Stomach smooth muscle (tissue), 2 donors: ENCODE data around the gene DNAJB6.

Source experiments
- H3K27ac ChIP-seq: one replicate; pipeline ENCODE4 v1.7.0; 2013; ENCODE audit warnings: mild to moderate bottlenecking, low read length, inconsistent platforms
- H3K27me3 ChIP-seq, 2 donors: one replicate each; pipeline ENCODE4 v1.7.0; 2013; ENCODE audit warnings: low read length in 2 of 2; ENCODE audit not compliant: insufficient read depth in 2 of 2, control insufficient read depth in 1 of 2
- H3K36me3 ChIP-seq, 2 donors: one replicate each; pipeline ENCODE4 v1.7.0; 2013; ENCODE audit warnings: low read length in 2 of 2; ENCODE audit not compliant: control insufficient read depth in 2 of 2, insufficient read depth in 2 of 2
- H3K4me1 ChIP-seq: one replicate; pipeline ENCODE4 v1.7.0; 2013; ENCODE audit warnings: low read length; ENCODE audit not compliant: control insufficient read depth, insufficient read depth
- H3K4me3 ChIP-seq, 2 donors: one replicate each; pipeline ENCODE4 v1.7.0; 2013; ENCODE audit warnings: low read length in 2 of 2
- H3K9ac ChIP-seq, 2 donors: one replicate each; pipeline ENCODE4 v1.7.0; 2013; ENCODE audit warnings: low read length in 2 of 2, mild to moderate bottlenecking in 1 of 2
- H3K9me3 ChIP-seq, 2 donors: one replicate each; pipeline ENCODE4 v1.7.0; 2013; ENCODE audit warnings: low read length in 2 of 2; ENCODE audit not compliant: control insufficient read depth in 2 of 2
- donor health status: healthy.
- donor health status: Pancreatic carcinoma.

DNAJB6 gene

DNA sequence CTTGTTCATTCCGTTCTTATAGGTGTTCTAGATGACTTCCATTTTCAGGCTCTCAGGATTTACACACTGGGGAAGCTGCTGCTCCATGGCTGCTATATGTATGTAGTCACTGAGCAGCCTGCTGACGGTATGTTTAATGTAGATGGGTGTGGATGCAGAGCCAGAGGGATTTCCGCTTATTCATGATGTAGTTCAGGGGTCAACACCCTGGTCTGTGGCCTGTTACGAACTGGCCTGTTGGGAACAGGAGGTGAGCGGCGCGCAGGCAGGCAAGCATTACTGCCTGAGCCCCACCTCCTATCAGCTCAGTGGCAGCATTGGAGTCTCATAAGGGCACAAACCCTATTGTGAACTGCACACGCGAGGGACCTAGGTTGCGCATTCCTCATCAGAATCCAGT lies 33.9 kb downstream of the DNAJB6 start:
- Histone ChIP-seq H3K36me3 (peaks cover 31 to 54% of the 10 kb centered on the region in 2 donors), H3K27me3 (no peaks in the 10 kb centered on the region), H3K4me1 (no peaks in the 10 kb centered on the region), H3K9ac (no peak overlapping the region), H3K9me3 (no peaks in the 10 kb centered on the region), H3K27ac (no peak overlapping the region), H3K4me3 (no peak overlapping the region)

DNA sequence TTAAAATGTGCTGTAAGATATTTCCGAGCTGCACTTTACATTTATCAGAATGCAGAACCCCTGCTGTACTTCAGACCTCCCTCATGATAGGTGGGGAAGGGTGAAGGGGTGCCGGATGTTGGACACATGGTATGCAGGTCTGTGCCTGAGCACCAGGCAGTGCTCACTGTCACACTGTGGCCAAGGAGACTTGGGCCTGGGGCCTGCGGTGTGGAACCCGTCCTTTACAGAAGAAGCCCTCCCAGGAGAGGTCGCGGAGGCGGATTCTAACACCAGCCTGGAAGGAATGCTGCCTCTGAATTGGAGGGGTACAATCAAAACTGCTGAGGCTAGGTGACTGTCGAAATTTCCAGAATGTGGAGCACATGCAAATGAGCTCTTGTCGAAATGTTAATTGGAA lies 34.5 kb downstream of the DNAJB6 start:
- no peaks in the 10 kb centered on the region for H3K27me3 ChIP-seq
- no peak overlapping the region for H3K9ac ChIP-seq
- H3K4me1 ChIP-seq, result no peaks in the 10 kb centered on the region
- H3K9me3 ChIP-seq, result no peaks in the 10 kb centered on the region
- H3K27ac ChIP-seq, result no peak overlapping the region
- H3K36me3 ChIP-seq, result peaks cover 31 to 54% of the 10 kb centered on the region in 2 donors
- no peak overlapping the region for H3K4me3 ChIP-seq

DNA sequence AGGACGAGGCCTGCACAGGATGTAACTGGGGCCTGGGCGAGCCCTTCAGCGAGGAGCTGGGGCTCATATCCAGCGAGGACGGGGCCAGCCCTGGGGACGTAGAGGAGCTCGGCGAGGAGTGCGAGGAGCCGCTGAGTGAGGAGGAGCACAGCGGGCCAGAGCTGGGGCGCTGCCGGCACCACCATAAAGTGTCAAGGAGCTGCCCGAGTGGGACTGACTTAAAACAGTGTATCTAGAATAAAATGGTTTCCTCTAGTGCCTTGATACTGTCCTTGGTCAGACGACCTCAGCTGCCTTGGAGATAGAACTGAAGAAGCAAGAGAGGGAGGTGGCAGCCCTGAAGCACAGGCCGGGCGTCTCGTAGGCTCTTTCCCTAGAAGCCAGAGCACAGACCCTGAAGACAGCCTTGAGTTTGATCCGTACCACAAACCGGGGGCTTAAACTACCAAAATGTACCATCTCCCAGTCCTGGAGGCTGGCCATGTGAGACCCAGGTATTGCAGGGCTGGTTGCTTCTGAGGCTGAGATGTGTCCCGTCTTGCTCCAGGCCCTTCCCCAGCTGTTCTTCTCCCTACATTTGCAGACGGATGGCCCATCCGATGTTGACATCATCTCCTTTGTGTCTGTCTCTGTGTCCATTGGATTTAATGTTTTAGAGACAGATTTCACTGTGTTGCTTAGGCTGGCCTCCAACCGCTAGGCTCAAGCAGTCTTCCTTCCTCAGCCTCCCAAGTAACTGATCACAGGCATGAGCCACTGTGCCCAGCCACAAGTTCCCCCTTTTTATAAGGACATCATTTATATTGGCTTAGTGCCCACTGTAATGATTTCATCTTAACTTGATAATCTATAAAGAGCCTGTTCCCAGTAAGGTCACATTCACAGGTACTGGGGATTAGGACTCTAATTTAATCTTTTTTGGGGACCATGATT lies 35.8 kb downstream of the DNAJB6 start:
- no peaks in the 10 kb centered on the region for H3K9me3 ChIP-seq
- no peak overlapping the region for H3K27ac ChIP-seq
- no peak overlapping the region for H3K4me3 ChIP-seq
- H3K27me3 ChIP-seq, result no peaks in the 10 kb centered on the region
- H3K36me3 ChIP-seq, result peaks cover 31 to 47% of the 10 kb centered on the region in 2 donors
- H3K4me1 ChIP-seq, result no peaks in the 10 kb centered on the region
- H3K9ac ChIP-seq, result no peak overlapping the region

GRCh38 chr7:157373493-157373892 lies 36.7 kb downstream of the DNAJB6 start:
- Histone ChIP-seq H3K9me3 (no peaks in the 10 kb centered on the region), H3K36me3 (peaks cover 28 to 42% of the 10 kb centered on the region in 2 donors), H3K27me3 (no peaks in the 10 kb centered on the region), H3K4me1 (peaks cover 3% of the 10 kb centered on the region), H3K9ac (no peak overlapping the region), H3K4me3 (no peak overlapping the region), H3K27ac (no peak overlapping the region)

DNA sequence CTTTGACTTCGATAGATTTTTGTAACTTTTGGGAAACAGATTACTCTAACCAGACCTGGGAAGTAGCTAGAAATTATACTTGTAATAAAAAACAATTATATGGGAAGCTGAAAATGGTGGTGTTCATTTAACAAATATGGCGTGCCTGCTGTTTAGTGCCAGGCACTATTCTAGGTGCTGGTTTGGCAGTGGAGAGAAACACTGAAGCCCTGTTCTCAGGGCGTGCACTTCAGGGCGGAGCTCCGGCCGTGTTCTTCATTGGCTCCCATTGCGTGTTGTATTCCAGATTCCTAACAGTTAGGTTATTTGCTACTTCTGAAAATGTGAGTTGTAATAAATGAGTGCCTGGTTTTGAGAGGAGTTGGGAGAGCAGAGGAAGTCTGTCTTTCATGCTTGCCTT lies 38.6 kb downstream of the DNAJB6 start:
- Histone ChIP-seq H3K4me3 (no peak overlapping the region), H3K27ac (no peak overlapping the region), H3K9ac (no peak overlapping the region), H3K27me3 (no peaks in the 10 kb centered on the region), H3K4me1 (peaks cover 3% of the 10 kb centered on the region), H3K36me3 (peaks cover 18 to 33% of the 10 kb centered on the region in 2 donors), H3K9me3 (no peaks in the 10 kb centered on the region)

DNA sequence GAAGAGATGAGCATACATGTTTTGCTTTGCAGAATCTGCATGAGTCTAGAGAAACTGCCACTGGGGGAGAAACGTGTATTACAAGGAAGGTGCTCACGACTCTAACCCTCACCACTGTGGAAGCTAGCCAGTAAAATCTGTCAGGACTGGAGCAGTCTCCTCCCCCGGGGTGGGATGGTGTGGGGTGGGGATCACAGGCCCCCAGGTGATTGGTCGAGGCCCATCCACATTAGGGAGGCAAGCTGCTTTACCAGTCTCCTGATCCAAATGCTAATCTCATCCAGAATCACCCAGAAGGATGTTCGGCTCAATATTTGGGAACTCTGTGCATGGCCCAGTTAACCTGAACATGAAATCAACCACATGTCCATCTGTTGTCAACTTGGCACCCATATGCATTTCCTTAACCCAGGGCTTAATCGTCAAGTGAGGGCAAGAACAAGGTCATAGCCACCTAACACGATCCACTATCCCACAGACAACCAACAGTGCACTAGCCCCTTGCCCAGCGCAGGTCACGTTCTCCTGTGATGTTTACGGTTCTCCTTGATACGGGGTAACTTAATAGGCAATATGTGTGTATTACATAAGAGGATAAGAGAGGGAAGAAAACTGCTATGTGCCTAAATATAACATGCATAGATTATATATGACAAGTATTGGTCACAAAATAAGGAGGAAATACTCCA lies 40.8 kb downstream of the DNAJB6 start:
- Histone ChIP-seq H3K9me3 (no peaks in the 10 kb centered on the region), H3K4me3 (no peak overlapping the region), H3K4me1 (peaks cover 3% of the 10 kb centered on the region), H3K36me3 (peaks cover 18 to 20% of the 10 kb centered on the region in 2 donors), H3K27me3 (no peaks in the 10 kb centered on the region), H3K27ac (no peak overlapping the region), H3K9ac (no peak overlapping the region)

DNA sequence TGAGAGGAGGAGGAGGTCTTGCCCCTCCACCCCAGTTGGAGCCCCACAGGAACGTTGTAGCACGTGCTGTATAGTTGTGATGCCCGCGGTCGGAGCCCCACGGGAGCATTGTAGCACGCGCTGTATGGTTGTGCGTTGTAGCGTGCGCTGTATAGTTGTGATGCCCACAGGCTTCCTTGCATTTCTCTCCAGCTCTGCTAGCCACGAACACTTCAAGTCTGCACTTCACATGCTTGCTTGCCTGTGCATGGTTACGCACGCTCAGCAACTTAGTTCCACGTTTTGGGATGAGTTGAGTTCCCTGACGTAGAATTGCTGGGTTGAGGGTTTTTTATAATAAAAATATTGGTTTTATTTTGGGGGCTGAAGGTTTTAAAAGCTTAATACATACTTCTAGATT lies 41.6 kb downstream of the DNAJB6 start:
- Histone ChIP-seq H3K36me3 (peaks cover 19 to 24% of the 10 kb centered on the region in 2 donors), H3K4me3 (no peak overlapping the region), H3K9ac (no peak overlapping the region), H3K27ac (no peak overlapping the region), H3K27me3 (no peaks in the 10 kb centered on the region), H3K4me1 (peaks cover 3% of the 10 kb centered on the region), H3K9me3 (no peaks in the 10 kb centered on the region)

DNA sequence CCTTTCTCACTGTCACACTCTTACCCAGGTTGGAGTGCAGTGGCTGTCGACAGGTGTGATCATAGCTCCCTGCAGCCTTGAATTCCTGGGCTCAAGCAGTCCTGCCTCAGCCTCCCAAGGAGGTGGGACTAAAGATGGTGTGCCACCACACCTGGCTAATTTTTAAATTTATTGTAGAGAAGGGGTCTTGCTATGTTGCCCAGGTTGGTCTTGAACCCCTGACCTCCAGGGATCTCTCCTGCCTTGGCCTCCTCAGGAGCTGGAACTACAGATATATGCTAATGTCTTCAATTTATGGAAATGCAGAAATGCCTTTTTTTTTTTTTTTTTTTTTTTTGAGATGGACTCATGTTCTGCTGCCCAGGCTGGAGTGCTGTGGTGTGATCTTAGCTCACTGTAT lies 42.7 kb downstream of the DNAJB6 start:
- no peaks in the 10 kb centered on the region for H3K9me3 ChIP-seq
- H3K4me3 ChIP-seq, result no peak overlapping the region
- peaks cover 20 to 23% of the 10 kb centered on the region in 2 donors for H3K36me3 ChIP-seq
- H3K4me1 ChIP-seq, result peaks cover 3% of the 10 kb centered on the region
- no peaks in the 10 kb centered on the region for H3K27me3 ChIP-seq
- no peak overlapping the region for H3K9ac ChIP-seq
- no peak overlapping the region for H3K27ac ChIP-seq

GRCh38 chr7:157380416-157380815 lies 43.6 kb downstream of the DNAJB6 start:
- peaks cover 20 to 28% of the 10 kb centered on the region in 2 donors for H3K36me3 ChIP-seq
- no peaks in the 10 kb centered on the region for H3K9me3 ChIP-seq
- no peak overlapping the region for H3K27ac ChIP-seq
- peaks cover 3% of the 10 kb centered on the region for H3K4me1 ChIP-seq
- no peak overlapping the region for H3K9ac ChIP-seq
- no peak overlapping the region for H3K4me3 ChIP-seq
- H3K27me3 ChIP-seq, result no peaks in the 10 kb centered on the region

DNA sequence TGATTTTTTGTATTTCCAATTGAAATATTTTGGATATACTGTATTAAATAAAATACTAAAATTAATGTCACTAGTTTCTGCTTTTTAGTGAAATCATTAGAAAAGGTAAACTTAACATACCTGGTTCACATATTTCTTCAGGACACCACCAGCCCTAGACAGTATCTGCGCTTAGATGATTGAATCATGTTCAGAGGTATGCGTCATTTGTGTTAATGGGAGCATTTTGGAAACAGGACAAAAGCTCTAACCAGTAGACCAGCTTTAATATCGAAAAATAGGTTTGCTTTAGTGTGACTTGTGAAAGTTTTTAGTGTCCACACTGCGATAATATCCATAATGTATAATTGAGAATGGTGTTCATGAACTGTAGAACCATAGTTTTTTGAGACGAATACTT lies 47.1 kb downstream of the DNAJB6 start:
- peaks cover 17 to 24% of the 10 kb centered on the region in 2 donors for H3K36me3 ChIP-seq
- H3K9me3 ChIP-seq, result no peaks in the 10 kb centered on the region
- H3K4me3 ChIP-seq, result no peak overlapping the region
- no peaks in the 10 kb centered on the region for H3K27me3 ChIP-seq
- peaks cover 6% of the 10 kb centered on the region for H3K4me1 ChIP-seq
- no peak overlapping the region for H3K27ac ChIP-seq
- H3K9ac ChIP-seq, result no peak overlapping the region

- Histone ChIP-seq H3K4me3 (no peak overlapping the region), H3K9ac (no peak overlapping the region), H3K9me3 (no peaks in the 10 kb centered on the region), H3K27me3 (no peaks in the 10 kb centered on the region), H3K4me1 (peaks cover 6% of the 10 kb centered on the region), H3K36me3 (peaks cover 17 to 24% of the 10 kb centered on the region in 2 donors), H3K27ac (no peak overlapping the region)
Measured at GRCh38 chr7:157384301-157384700, 47.5 kb downstream of the DNAJB6 start.
